Liver (tissue), 9 donors: Measurements from ENCODE around the gene ATOH8. TPM values are rescaled to one million over a fixed set of nuclear protein-coding genes. Genes with fewer than 3 reads are reported as not detected.

Source experiments
- DNase-seq: peaks from one replicate; pipeline ENCODE4 v3.0.0-alpha.2; 2017; ENCODE audit warnings: low spot score
- H3K27ac ChIP-seq, 2 donors: one replicate each; pipeline ENCODE4 v1.7.0; 2013; ENCODE audit warnings: inconsistent platforms in 2 of 2, low read length in 2 of 2, control low read depth in 1 of 2, low read depth in 1 of 2, mild to moderate bottlenecking in 1 of 2
- H3K27me3 ChIP-seq, 4 donors: one replicate each; pipeline versions ENCODE4 v1.6.1 to v1.7.0; 2013; ENCODE audit warnings: low read length in 3 of 4, inconsistent platforms in 1 of 4, mild to moderate bottlenecking in 1 of 4, moderate library complexity in 1 of 4; ENCODE audit not compliant: control insufficient read depth in 4 of 4, insufficient read depth in 4 of 4
- H3K36me3 ChIP-seq, 4 donors: one replicate each; pipeline versions ENCODE4 v1.6.1 to v1.7.0; 2013; ENCODE audit warnings: low read length in 3 of 4, mild to moderate bottlenecking in 3 of 4, low read depth in 1 of 4, moderate library complexity in 1 of 4; ENCODE audit not compliant: control insufficient read depth in 4 of 4, insufficient read depth in 3 of 4
- H3K4me1 ChIP-seq, 4 donors: one replicate each; pipeline versions ENCODE4 v1.6.1 to v1.7.0; 2013; ENCODE audit warnings: low read length in 3 of 4, mild to moderate bottlenecking in 3 of 4, moderate library complexity in 1 of 4; ENCODE audit not compliant: control insufficient read depth in 4 of 4, insufficient read depth in 4 of 4
- H3K4me3 ChIP-seq, 3 donors: one replicate each; pipeline versions ENCODE4 v1.6.1 to v1.7.0; 2013; ENCODE audit warnings: low read length in 3 of 3, control low read depth in 1 of 3, low read depth in 1 of 3, mild to moderate bottlenecking in 1 of 3
- H3K9ac ChIP-seq, 2 donors: one replicate each; pipeline ENCODE4 v1.7.0; 2013; ENCODE audit warnings: low read length in 2 of 2, mild to moderate bottlenecking in 2 of 2, moderate library complexity in 2 of 2, control low read depth in 1 of 2, low read depth in 1 of 2
- H3K9me3 ChIP-seq, 4 donors: one replicate each; pipeline versions ENCODE4 v1.6.1 to v1.7.0; 2013; ENCODE audit warnings: low read length in 3 of 4; ENCODE audit not compliant: control insufficient read depth in 4 of 4
- CTCF ChIP-seq: fragments of 150-350 bp; IDR thresholded peaks from 2 replicates; pipeline ENCODE4 v1.5.1; 2017; ENCODE audit warnings: improper control_type of control experiment, low read depth, low read length; ENCODE audit not compliant: missing input control
- FOXA1 ChIP-seq: IDR thresholded peaks from 2 replicates; pipeline ENCODE4 v1.6.1; 2016; ENCODE audit warnings: antibody characterized with exemption
- FOXA2 ChIP-seq: IDR thresholded peaks from 2 replicates; pipeline ENCODE4 v1.6.1; 2016; ENCODE audit warnings: antibody characterized with exemption
- HNF4A ChIP-seq, 2 donors: conservative IDR thresholded peaks; 2 replicates each; pipeline ENCODE4 v1.6.1; 2016; ENCODE audit warnings: antibody characterized with exemption in 2 of 2, mild to moderate bottlenecking in 2 of 2
- MAX ChIP-seq: IDR thresholded peaks from 2 replicates; pipeline ENCODE4 v1.6.1; 2016; ENCODE audit warnings: antibody characterized with exemption
- NR2F2 ChIP-seq: IDR thresholded peaks from 2 replicates; pipeline ENCODE4 v1.6.1; 2016; ENCODE audit warnings: antibody characterized with exemption
- RAD21 ChIP-seq, 2 donors: IDR thresholded peaks; 2 replicates each; pipeline ENCODE4 v1.6.1; 2016; ENCODE audit warnings: antibody characterized with exemption in 2 of 2, mild to moderate bottlenecking in 2 of 2
- SP1 ChIP-seq: IDR thresholded peaks from 2 replicates; pipeline ENCODE4 v1.6.1; 2018; ENCODE audit warnings: antibody characterized with exemption, mild to moderate bottlenecking
- TAF1 ChIP-seq: conservative IDR thresholded peaks from 2 replicates; pipeline ENCODE4 v1.6.1; 2016; ENCODE audit warnings: antibody characterized with exemption, mild to moderate bottlenecking
- WGBS: extraction: QIAGEN DNeasy Blood & Tissue Kit; methylation state at CpG from one replicate; pipeline ENCODE4 v1.1.7; 2013; 5-methylcytosine and 5-hydroxymethylcytosine counted together
- polyA plus RNA-seq, 2 donors: library from polyadenylated mRNA; stranded (reverse) in 1 of 2; unstranded in 1 of 2; fragments of 200-250 nt in 1 of 2; fragments of >200 nt in 1 of 2; fragmentation: Nextera tagmentation in 1 of 2; extraction: Ambion mirVana in 1 of 2; gene quantifications; one replicate each; pipeline versions ENCODE4 v1.2.1 to v1.2.3, GENCODE V29; 2013 to 2015
- total RNA-seq, 2 donors: library from RNA; depleted of rRNA; stranded (reverse); fragments of >200 nt; gene quantifications; one replicate each; pipeline ENCODE4 v1.2.3, GENCODE V29; 2014
- donor health status: healthy.
- donor health status: healthy.
- donor health status: healthy.
- donor health status: healthy.
- donor health status: healthy.

ATOH8 gene
- total and polyA plus RNA-seq, 4 donors = 0.33 to 37.7 (median 26.8) TPM

GRCh38 chr2:85802354-85803103 is 48.7 kb downstream of the ATOH8 start:
- H3K4me1 ChIP-seq = peaks cover 9 to 53% (median 41%) of the 10 kb centered on the region in 4 donors
- H3K4me3 ChIP-seq = no peak overlapping the region
- TF ChIP-seq RAD21 (IDR thresholded peaks at IDR 0.05) (no peak), NR2F2 (no peak), TAF1 (no peak), CTCF (no peak), HNF4A (conservative IDR thresholded peaks at IDR 0.05) (no peak)
- peaks cover 0 to 5% (median 0%) of the 10 kb centered on the region in 4 donors for H3K9me3 ChIP-seq
- H3K27me3 ChIP-seq = no peaks in the 10 kb centered on the region
- 92% methylated on average over 9 of the region's 9 CpGs for WGBS
- no peaks in the 10 kb centered on the region for H3K36me3 ChIP-seq
- no peak overlapping the region for H3K9ac ChIP-seq
- DNase-seq = no peak
- no peak overlapping the region for H3K27ac ChIP-seq

GRCh38 chr2:85803704-85804425 is 50.1 kb downstream of the ATOH8 start:
- DNase-seq = no peak
- H3K27me3 ChIP-seq = no peaks in the 10 kb centered on the region
- no peak overlapping the region for H3K9ac ChIP-seq
- no peak for TF ChIP-seq MAX
- no peak for TF ChIP-seq FOXA1
- no peak for TF ChIP-seq NR2F2
- TF ChIP-seq SP1 = no peak
- H3K4me3 ChIP-seq = no peak overlapping the region
- WGBS = 89% methylated on average over 10 of the region's 10 CpGs
- peaks cover 0 to 5% (median 0%) of the 10 kb centered on the region in 4 donors for H3K9me3 ChIP-seq
- peaks cover 14 to 46% (median 33%) of the 10 kb centered on the region in 4 donors for H3K4me1 ChIP-seq
- H3K27ac ChIP-seq = no peak overlapping the region
- no peaks in the 10 kb centered on the region for H3K36me3 ChIP-seq

- Histone ChIP-seq H3K27ac (no peak overlapping the region), H3K27me3 (no peaks in the 10 kb centered on the region), H3K9me3 (peaks cover 0 to 5% (median 0%) of the 10 kb centered on the region in 4 donors), H3K9ac (no peak overlapping the region), H3K36me3 (no peaks in the 10 kb centered on the region), H3K4me1 (peaks cover 12 to 44% (median 30%) of the 10 kb centered on the region in 4 donors), H3K4me3 (no peak overlapping the region)
- WGBS = 2% methylated on average over 1 of the region's 1 CpG
- no peak for DNase-seq
- TF ChIP-seq CTCF (peak; percentile 44), FOXA2 (no peak), RAD21 (IDR thresholded peaks at IDR 0.05) (peak; percentile 46 to 71)
These were observed 50.8 kb downstream of the ATOH8 start for GRCh38 chr2:85804583-85804982.
